Kidney (tissue), 14 donors: Measurements from ENCODE around the gene MYBPHL. TPM values are rescaled to one million over a fixed set of nuclear protein-coding genes. Genes with fewer than 3 reads are reported as not detected.

Experiments
- DNase-seq, 5 donors: peaks; one replicate each; pipeline ENCODE4 v3.0.0-alpha.2; 2013 to 2020
- FAIRE-seq: peaks from 2 replicates; lab custom pipeline; 2012; peaks lifted over from hg19 to GRCh38; lab: Jason Lieb, UNC
- H3K27ac ChIP-seq, 2 donors: one replicate each; pipeline ENCODE4 v1.7.0; 2013; ENCODE audit warnings: low read depth in 2 of 2, low read length in 2 of 2, inconsistent platforms in 1 of 2
- H3K27me3 ChIP-seq: one replicate; pipeline ENCODE4 v1.7.1; 2013; ENCODE audit warnings: low read length, inconsistent platforms; ENCODE audit not compliant: control insufficient read depth, insufficient read depth
- H3K36me3 ChIP-seq, 3 donors: one replicate each; pipeline versions ENCODE4 v1.7.0 to v1.7.1; 2013; ENCODE audit warnings: low read length in 3 of 3, control low read depth in 1 of 3, inconsistent platforms in 1 of 3; ENCODE audit not compliant: insufficient read depth in 3 of 3, control insufficient read depth in 2 of 3
- H3K4me1 ChIP-seq, 3 donors: one replicate each; pipeline versions ENCODE4 v1.7.0 to v1.7.1; 2013; ENCODE audit warnings: low read length in 3 of 3, inconsistent platforms in 1 of 3, low read depth in 1 of 3; ENCODE audit not compliant: control insufficient read depth in 2 of 3, insufficient read depth in 2 of 3
- H3K4me3 ChIP-seq, 3 donors: one replicate each; pipeline versions ENCODE4 v1.7.0 to v1.8.1; 2013; ENCODE audit warnings: low read length in 3 of 3, control low read depth in 1 of 3, inconsistent platforms in 1 of 3
- H3K9ac ChIP-seq, 3 donors: one replicate each; pipeline versions ENCODE4 v1.7.0 to v1.7.1; 2013; ENCODE audit warnings: low read length in 3 of 3, control low read depth in 1 of 3, inconsistent platforms in 1 of 3
- H3K9me3 ChIP-seq, 3 donors: one replicate each; pipeline versions ENCODE4 v1.7.0 to v1.7.1; 2013; ENCODE audit warnings: low read length in 3 of 3, control low read depth in 1 of 3, inconsistent platforms in 1 of 3; ENCODE audit not compliant: control insufficient read depth in 2 of 3, insufficient read depth in 1 of 3
- CTCF ChIP-seq: IDR thresholded peaks from 3 replicates; pipeline ENCODE4 v1.5.1; 2012; ENCODE audit warnings: mild to moderate bottlenecking, moderate library complexity, borderline replicate concordance; ENCODE audit not compliant: insufficient read depth; ENCODE audit errors: extremely low read depth
- intact Hi-C: fragments of 100-400 bp; cut with DNase I; formaldehyde crosslinking; loops from one replicate; pipeline ENCODE4 v1.11.1; 2022
- polyA plus RNA-seq: library from polyadenylated mRNA; stranded (reverse); fragments of 350-450 nt; fragmentation: Illumina TruSeq; extraction: RNeasy Lipid Tissue Mini Kit (QIAGEN cat#74804); gene quantifications from one replicate; pipeline ENCODE4 v1.2.3, GENCODE V29; 2014; ENCODE audit warnings: low read depth, low replicate concordance; ENCODE audit not compliant: insufficient read depth
- total RNA-seq: library from RNA; stranded (reverse); fragmentation: NEBNext Ultra II Directional; extraction: Animal tissue kit (Norgen Biotek cat#: 25700); gene quantifications from one replicate; pipeline ENCODE4 v1.2.1, GENCODE V29; 2021
- donor health status: control.
- donor health status: control.
- donor health status: control.
- donor health status: control.
- donor health status: control.
- donor health status: DM: yes; HTN: yes; CAD: no.
- donor health status: Normal renal cell carcinoma (clear cell type).

MYBPHL gene
- total and polyA plus RNA-seq, 2 donors from 2014 or later = 0.19 TPM; not detected in 1

GRCh38 chr1:109243221-109243620, 63.6 kb downstream of the MYBPHL start:
- no peak for DNase-seq
- Histone ChIP-seq H3K4me3 (no peak overlapping the region), H3K27me3 (no peaks in the 10 kb centered on the region), H3K4me1 (peaks cover 0 to 8% (median 0%) of the 10 kb centered on the region in 3 donors), H3K9me3 (no peaks in the 10 kb centered on the region), H3K27ac (no peak overlapping the region), H3K9ac (no peak overlapping the region), H3K36me3 (peaks cover 0 to 6% (median 4%) of the 10 kb centered on the region in 3 donors)
- FAIRE-seq = no peak
- intact Hi-C loops = no loop called here
- TF ChIP-seq CTCF = no peak

DNA sequence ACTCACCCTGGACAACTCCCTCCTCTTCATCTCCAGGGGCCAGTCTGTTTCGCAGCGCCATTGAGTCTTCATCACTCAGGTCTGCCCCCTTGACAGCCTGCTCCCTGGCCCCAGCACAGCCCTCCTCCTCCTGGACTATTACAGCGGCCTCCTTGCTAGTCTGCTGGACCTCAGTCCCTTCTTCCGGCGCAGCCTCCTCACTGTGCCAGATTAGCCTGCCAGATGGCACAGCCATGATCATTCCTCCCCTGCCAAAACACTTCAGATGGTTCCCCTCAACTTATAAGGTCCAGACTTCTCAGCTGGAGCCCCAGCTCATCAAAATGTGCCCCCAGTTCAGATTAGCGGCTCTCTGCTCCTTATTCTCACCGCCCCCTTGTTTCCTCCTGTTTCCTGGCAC, 64.4 kb downstream of the MYBPHL start:
- DNase-seq (no peak), FAIRE-seq (no peak)
- no peak overlapping the region for H3K27ac ChIP-seq
- H3K9me3 ChIP-seq = no peaks in the 10 kb centered on the region
- peaks cover 0 to 14% (median 11%) of the 10 kb centered on the region in 3 donors for H3K36me3 ChIP-seq
- H3K4me3 ChIP-seq = no peak overlapping the region
- intact Hi-C loops = no loop called here
- no peak overlapping the region for H3K9ac ChIP-seq
- no peak for TF ChIP-seq CTCF
- peaks cover 0 to 8% (median 0%) of the 10 kb centered on the region in 3 donors for H3K4me1 ChIP-seq
- no peaks in the 10 kb centered on the region for H3K27me3 ChIP-seq

Other genes starting within 250 kb of the MYBPHL start
- gene TAF13, start 231.0 kb downstream of the MYBPHL start, total RNA-seq = 39.8 TPM
- gene TAF13, start 231.0 kb downstream of the MYBPHL start, polyA plus RNA-seq = 35.4 TPM
- 39.4 TPM for gene TMEM167B, start 216.2 kb downstream of the MYBPHL start, total RNA-seq
- gene TMEM167B, start 216.2 kb downstream of the MYBPHL start, polyA plus RNA-seq = 24.7 TPM
- 1.3 TPM for gene ELAPOR1, start 192.9 kb downstream of the MYBPHL start, total RNA-seq
- gene ELAPOR1, start 192.9 kb downstream of the MYBPHL start, polyA plus RNA-seq = 0.28 TPM
- 181 TPM for gene SARS1, start 93.1 kb downstream of the MYBPHL start, total RNA-seq
- 114 TPM for gene SARS1, start 93.1 kb downstream of the MYBPHL start, polyA plus RNA-seq
- gene CELSR2, start 57.5 kb downstream of the MYBPHL start, total RNA-seq = 65.6 TPM
- 10.6 TPM for gene CELSR2, start 57.5 kb downstream of the MYBPHL start, polyA plus RNA-seq
- gene PSRC1, start 23.9 kb downstream of the MYBPHL start, total RNA-seq = 4.2 TPM
- 3.5 TPM for gene PSRC1, start 23.9 kb downstream of the MYBPHL start, polyA plus RNA-seq
- 169 TPM for gene SORT1, start 90.9 kb upstream of the MYBPHL start, total RNA-seq
- gene SORT1, start 90.9 kb upstream of the MYBPHL start, polyA plus RNA-seq = 33.5 TPM
- 71.4 TPM for gene PSMA5, start 119.4 kb upstream of the MYBPHL start, total RNA-seq
- 91.1 TPM for gene PSMA5, start 119.4 kb upstream of the MYBPHL start, polyA plus RNA-seq
- gene SYPL2, start 159.5 kb upstream of the MYBPHL start, total RNA-seq = 6.7 TPM
- 9.8 TPM for gene SYPL2, start 159.5 kb upstream of the MYBPHL start, polyA plus RNA-seq
- 7.3 TPM for gene ATXN7L2, start 176.9 kb upstream of the MYBPHL start, total RNA-seq
- gene ATXN7L2, start 176.9 kb upstream of the MYBPHL start, polyA plus RNA-seq = 5.7 TPM
- 18.0 TPM for gene CYB561D1, start 187.1 kb upstream of the MYBPHL start, total RNA-seq
- 5.2 TPM for gene CYB561D1, start 187.1 kb upstream of the MYBPHL start, polyA plus RNA-seq
- gene AMIGO1, start 202.7 kb upstream of the MYBPHL start, total RNA-seq = 8.5 TPM
- gene AMIGO1, start 202.7 kb upstream of the MYBPHL start, polyA plus RNA-seq = 5.1 TPM
- gene GPR61, start 232.9 kb upstream of the MYBPHL start, total RNA-seq = not detected
- not detected for gene GPR61, start 232.9 kb upstream of the MYBPHL start, polyA plus RNA-seq
- gene GNAI3, start 241.6 kb upstream of the MYBPHL start, total RNA-seq = 8.0 TPM
- 4.2 TPM for gene GNAI3, start 241.6 kb upstream of the MYBPHL start, polyA plus RNA-seq